ENCODE results near the gene ABI1.

Gene ABI1

DNA sequence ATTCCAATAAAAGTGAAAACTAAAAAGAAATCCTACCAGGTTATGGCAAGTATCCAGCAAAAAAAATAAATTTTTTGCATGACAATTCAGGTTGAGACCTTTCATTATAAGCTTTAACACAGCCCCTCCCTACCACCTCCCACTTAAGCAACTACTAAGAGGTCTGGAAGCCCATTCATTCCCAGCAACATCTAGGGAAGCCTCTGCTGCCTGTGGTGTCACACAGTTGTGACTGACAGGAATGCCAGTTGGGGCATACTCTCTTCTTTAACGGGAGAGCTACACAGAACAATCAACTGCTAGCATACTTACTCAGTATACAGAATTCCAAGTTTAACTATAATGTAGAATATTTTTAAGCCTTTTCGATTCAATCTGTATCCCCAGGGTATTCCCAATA, 27.8 kb downstream of the ABI1 start:
- no peak overlapping the region for H3K4me2 ChIP-seq (ENCODE audit: low read length)
- H3K9me3 ChIP-seq (ENCODE audit: control insufficient read depth, low read length) = no peaks in the 10 kb centered on the region
- no peak overlapping the region for H3K4me3 ChIP-seq (ENCODE audit: low read depth, low read length)
- no peaks in the 10 kb centered on the region for H3K27me3 ChIP-seq (ENCODE audit: control insufficient read depth, insufficient read depth, low read length)
- no peak overlapping the region for H3K27ac ChIP-seq
- TF ChIP-seq, protein P1, sequence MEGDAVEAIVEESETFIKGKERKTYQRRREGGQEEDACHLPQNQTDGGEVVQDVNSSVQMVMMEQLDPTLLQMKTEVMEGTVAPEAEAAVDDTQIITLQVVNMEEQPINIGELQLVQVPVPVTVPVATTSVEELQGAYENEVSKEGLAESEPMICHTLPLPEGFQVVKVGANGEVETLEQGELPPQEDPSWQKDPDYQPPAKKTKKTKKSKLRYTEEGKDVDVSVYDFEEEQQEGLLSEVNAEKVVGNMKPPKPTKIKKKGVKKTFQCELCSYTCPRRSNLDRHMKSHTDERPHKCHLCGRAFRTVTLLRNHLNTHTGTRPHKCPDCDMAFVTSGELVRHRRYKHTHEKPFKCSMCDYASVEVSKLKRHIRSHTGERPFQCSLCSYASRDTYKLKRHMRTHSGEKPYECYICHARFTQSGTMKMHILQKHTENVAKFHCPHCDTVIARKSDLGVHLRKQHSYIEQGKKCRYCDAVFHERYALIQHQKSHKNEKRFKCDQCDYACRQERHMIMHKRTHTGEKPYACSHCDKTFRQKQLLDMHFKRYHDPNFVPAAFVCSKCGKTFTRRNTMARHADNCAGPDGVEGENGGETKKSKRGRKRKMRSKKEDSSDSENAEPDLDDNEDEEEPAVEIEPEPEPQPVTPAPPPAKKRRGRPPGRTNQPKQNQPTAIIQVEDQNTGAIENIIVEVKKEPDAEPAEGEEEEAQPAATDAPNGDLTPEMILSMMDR (IDR thresholded peaks at IDR 0.05) = no peak
- H2AFZ ChIP-seq = no peak overlapping the region
- peaks cover 35% of the 10 kb centered on the region for H3K79me2 ChIP-seq
- H3K36me3 ChIP-seq (ENCODE audit: control insufficient read depth, insufficient read depth, low read length) = no peaks in the 10 kb centered on the region
- H3K9ac ChIP-seq = no peak overlapping the region
- no peaks in the 10 kb centered on the region for H3K4me1 ChIP-seq

DNA sequence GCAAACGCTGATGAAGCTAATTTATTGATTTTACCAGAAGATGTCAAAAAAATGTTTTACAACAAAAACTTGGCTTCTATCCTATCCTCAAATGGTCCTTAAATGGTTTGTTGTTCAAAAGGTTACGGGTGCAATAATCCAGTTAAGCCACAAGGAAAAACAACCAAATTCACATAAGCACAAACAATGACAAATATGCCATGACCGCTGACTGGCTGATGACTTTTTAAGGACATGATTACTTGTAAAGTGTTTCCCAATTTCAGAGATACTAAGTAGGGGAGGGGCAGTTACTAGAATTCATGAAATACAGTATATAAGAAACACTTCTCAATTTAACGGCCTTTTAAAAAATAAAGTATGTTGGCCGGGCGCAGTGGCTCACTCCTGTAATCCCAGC, 28.8 kb downstream of the ABI1 start:
- no peaks in the 10 kb centered on the region for H3K4me1 ChIP-seq
- no peak overlapping the region for H3K4me3 ChIP-seq (ENCODE audit: low read depth, low read length)

DNA sequence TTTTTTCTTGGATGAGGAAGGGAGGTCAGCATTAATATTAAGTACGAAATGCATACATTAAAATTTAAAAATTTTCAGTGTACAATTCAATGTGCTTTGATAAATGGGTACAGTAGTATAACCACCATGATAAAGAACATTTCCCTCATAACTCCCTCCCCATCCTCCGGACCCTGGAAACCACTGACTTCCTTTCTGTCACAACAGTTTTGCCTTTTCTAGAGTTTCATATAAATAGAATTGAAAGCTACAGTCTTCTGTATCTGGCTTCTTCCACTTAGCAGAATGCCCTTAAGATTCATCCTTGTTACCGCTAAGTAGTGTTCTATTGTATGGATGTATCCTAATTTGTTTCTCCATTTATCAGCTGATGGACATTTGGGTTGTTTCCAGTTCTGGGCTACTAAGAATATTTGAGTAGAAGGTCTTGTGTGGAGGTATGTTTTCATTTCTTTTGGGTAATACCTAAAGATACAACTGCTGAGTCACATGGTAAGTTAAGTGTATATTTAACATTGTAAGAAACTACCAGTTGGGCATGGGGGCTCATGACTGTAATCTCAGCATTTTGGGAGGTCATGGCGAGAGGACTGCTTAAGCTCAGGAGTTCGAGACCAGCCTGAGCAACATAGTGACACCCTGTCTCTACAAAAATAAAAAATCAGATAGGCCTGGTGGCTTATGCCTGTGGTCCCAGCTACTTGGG, 30.8 kb downstream of the ABI1 start:
- no peak overlapping the region for H3K27ac ChIP-seq
- no peak overlapping the region for H3K9ac ChIP-seq
- H3K4me3 ChIP-seq (ENCODE audit: low read depth, low read length) = no peak overlapping the region
- no peaks in the 10 kb centered on the region for H3K4me1 ChIP-seq
- TF ChIP-seq, protein P1 (IDR thresholded peaks at IDR 0.05) = no peak
- H3K27me3 ChIP-seq (ENCODE audit: control insufficient read depth, insufficient read depth, low read length) = no peaks in the 10 kb centered on the region
- H3K36me3 ChIP-seq (ENCODE audit: control insufficient read depth, insufficient read depth, low read length) = no peaks in the 10 kb centered on the region
- no peak overlapping the region for H2AFZ ChIP-seq
- H3K4me2 ChIP-seq (ENCODE audit: low read length) = no peak overlapping the region
- H3K79me2 ChIP-seq = peaks cover 29% of the 10 kb centered on the region
- H3K9me3 ChIP-seq (ENCODE audit: control insufficient read depth, low read length) = no peaks in the 10 kb centered on the region

More for the DNA sequence above, 28.8 kb downstream of the ABI1 start:
- Histone ChIP-seq H3K9ac (no peak overlapping the region), H3K27ac (no peak overlapping the region), H2AFZ (no peak overlapping the region), H3K27me3 (ENCODE audit: control insufficient read depth, insufficient read depth, low read length) (no peaks in the 10 kb centered on the region), H3K9me3 (ENCODE audit: control insufficient read depth, low read length) (no peaks in the 10 kb centered on the region), H3K36me3 (ENCODE audit: control insufficient read depth, insufficient read depth, low read length) (no peaks in the 10 kb centered on the region), H3K4me2 (ENCODE audit: low read length) (no peak overlapping the region), H3K79me2 (peaks cover 40% of the 10 kb centered on the region)
- TF ChIP-seq, protein P1 (IDR thresholded peaks at IDR 0.05) = no peak

DNA sequence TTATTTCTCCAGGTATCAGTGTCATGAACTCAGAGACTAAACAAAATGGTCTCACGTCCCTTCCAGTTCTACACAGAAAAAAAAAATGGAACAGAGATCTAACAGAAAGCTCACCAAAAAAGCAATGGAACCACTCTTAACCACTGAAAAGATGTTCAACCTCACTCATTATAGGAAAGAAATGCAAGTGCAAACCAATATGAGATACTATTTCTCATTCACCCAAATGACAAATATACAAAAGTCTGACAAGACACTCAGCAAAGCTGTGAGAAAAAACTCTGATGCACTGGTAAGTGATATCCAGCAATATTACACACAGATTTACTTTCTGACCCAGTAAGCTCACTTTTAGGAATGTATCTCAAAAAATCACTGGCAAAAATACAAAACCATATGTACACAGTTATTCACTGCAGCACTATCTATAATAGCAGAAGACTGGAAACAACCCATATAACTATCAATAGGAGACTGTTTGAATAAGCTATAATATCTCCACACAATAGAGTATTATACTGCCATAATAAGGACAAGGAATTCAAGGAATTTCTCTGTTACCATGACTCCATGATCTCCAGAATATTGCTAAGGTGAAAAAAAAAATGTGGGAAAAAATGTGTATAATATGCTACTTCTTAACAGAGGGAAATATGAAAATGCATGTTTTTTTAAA, 36.6 kb downstream of the ABI1 start:
- no peak overlapping the region for H3K27ac ChIP-seq
- H3K79me2 ChIP-seq = peaks cover 15% of the 10 kb centered on the region
- TF ChIP-seq, protein P1 (IDR thresholded peaks at IDR 0.05) = no peak
- no peaks in the 10 kb centered on the region for H3K36me3 ChIP-seq (ENCODE audit: control insufficient read depth, insufficient read depth, low read length)
- no peaks in the 10 kb centered on the region for H3K27me3 ChIP-seq (ENCODE audit: control insufficient read depth, insufficient read depth, low read length)
- no peak overlapping the region for H3K9ac ChIP-seq
- no peak overlapping the region for H2AFZ ChIP-seq
- H3K4me3 ChIP-seq (ENCODE audit: low read depth, low read length) = no peak overlapping the region
- H3K4me2 ChIP-seq (ENCODE audit: low read length) = no peak overlapping the region
- no peaks in the 10 kb centered on the region for H3K4me1 ChIP-seq
- no peaks in the 10 kb centered on the region for H3K9me3 ChIP-seq (ENCODE audit: control insufficient read depth, low read length)

Data from parathyroid adenoma (tissue), 2 donors.